Tibial artery (tissue), 4 donors: Measurements from ENCODE around the gene PRRT4.

Source experiments
- DNase-seq, 2 donors: peaks; one replicate each; pipeline ENCODE4 v3.0.0-alpha.2; 2019
- H3K27ac ChIP-seq, 2 donors: fragments of 200-600 bp; sonication (generic) in 1 of 2; 1 replicate in 1 of 2; 2 replicates in 1 of 2; pipeline ENCODE4 v1.5.1; 2018 to 2019; ENCODE audit warnings: mild to moderate bottlenecking in 1 of 2
- H3K27me3 ChIP-seq, 2 donors: fragments of 200-600 bp; sonication (generic) in 1 of 2; one replicate each; pipeline versions ENCODE4 v1.5.1 to v1.6.0; 2016 to 2019
- H3K36me3 ChIP-seq, 3 donors: fragments of 200-600 bp; sonication (generic) in 2 of 3; one replicate each; pipeline ENCODE4 v1.5.1; 2016 to 2019; ENCODE audit warnings: mild to moderate bottlenecking in 2 of 3
- H3K4me1 ChIP-seq, 4 donors: fragments of 200-600 bp; sonication (generic) in 2 of 4; 1 replicate in 3 of 4; 2 replicates in 1 of 4; pipeline ENCODE4 v1.5.1; 2016 to 2019
- H3K4me3 ChIP-seq, 2 donors: fragments of 200-600 bp; sonication (generic) in 1 of 2; 1 replicate in 1 of 2; 2 replicates in 1 of 2; pipeline ENCODE4 v1.5.1; 2018 to 2019; ENCODE audit warnings: mild to moderate bottlenecking in 2 of 2
- H3K9me3 ChIP-seq, 3 donors: fragments of 200-600 bp; sonication (generic) in 1 of 3; one replicate each; pipeline ENCODE4 v1.5.1; 2016 to 2019
- intact Hi-C: fragments of 100-400 bp; cut with DNase I; formaldehyde crosslinking; loops from one replicate; pipeline ENCODE4 v1.15.0; 2023; ENCODE audit warnings: low total_unique reads
- TF ChIP-seq, protein P1 (sequence below), 2 experiments: fragments of 200-600 bp in 1 of 2; fragments of 450-650 bp in 1 of 2; IDR thresholded peaks; one replicate each; pipeline ENCODE4 v1.5.1; 2017 to 2019; ENCODE audit warnings: antibody characterized with exemption in 2 of 2, mild to moderate bottlenecking in 1 of 2, moderate library complexity in 1 of 2

PRRT4 gene

DNA sequence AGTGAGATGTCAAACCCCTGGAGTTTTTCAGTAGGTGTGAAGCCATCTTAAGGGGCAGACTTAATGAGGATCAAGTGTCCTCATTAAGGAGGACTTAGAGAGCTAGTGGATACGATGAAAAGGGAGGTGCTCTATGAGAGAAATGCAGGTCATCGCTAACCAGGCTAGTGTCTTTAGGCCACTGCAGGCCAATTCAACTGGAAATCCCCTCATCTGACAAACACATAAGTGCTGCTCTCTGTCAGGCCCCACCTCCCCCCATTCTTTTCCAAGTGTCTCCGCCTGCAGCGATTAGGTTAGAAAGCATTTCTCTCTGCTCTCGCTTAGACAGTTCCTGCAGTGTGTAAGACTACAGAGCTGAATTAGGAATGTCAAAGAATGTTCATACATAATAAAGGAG lies 51.5 kb downstream of the PRRT4 start:
- intact Hi-C loops, result no loop called here
- TF ChIP-seq, protein P1, sequence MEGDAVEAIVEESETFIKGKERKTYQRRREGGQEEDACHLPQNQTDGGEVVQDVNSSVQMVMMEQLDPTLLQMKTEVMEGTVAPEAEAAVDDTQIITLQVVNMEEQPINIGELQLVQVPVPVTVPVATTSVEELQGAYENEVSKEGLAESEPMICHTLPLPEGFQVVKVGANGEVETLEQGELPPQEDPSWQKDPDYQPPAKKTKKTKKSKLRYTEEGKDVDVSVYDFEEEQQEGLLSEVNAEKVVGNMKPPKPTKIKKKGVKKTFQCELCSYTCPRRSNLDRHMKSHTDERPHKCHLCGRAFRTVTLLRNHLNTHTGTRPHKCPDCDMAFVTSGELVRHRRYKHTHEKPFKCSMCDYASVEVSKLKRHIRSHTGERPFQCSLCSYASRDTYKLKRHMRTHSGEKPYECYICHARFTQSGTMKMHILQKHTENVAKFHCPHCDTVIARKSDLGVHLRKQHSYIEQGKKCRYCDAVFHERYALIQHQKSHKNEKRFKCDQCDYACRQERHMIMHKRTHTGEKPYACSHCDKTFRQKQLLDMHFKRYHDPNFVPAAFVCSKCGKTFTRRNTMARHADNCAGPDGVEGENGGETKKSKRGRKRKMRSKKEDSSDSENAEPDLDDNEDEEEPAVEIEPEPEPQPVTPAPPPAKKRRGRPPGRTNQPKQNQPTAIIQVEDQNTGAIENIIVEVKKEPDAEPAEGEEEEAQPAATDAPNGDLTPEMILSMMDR (IDR thresholded peaks at IDR 0.05), result no peak
- Histone ChIP-seq H3K4me3 (no peak overlapping the region), H3K36me3 (peaks cover 72 to 100% (median 96%) of the 10 kb centered on the region in 3 donors), H3K27ac (no peak overlapping the region), H3K9me3 (no peaks in the 10 kb centered on the region), H3K4me1 (no peaks in the 10 kb centered on the region), H3K27me3 (no peaks in the 10 kb centered on the region)
- DNase-seq, result no peak

DNA sequence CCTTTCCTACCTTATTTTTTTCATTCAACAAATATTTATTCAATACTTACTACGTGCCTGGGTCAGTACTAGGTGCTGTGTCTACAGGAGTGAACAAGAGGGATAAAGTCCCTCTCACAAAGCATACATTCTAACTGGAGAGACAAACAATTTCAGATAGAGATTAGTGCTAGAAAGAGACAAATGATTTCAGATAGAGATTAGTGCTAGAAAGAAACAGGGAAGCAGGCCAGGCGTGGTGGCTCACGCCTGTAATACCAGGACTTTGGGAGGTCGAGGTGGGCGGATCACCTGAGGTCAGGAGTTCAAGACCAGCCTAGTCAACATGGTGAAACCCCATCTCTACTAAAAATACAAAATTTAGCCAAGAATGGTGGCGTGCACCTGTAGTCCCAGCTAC lies 52.4 kb downstream of the PRRT4 start:
- peaks cover 64 to 100% (median 91%) of the 10 kb centered on the region in 3 donors for H3K36me3 ChIP-seq
- no peaks in the 10 kb centered on the region for H3K27me3 ChIP-seq
- TF ChIP-seq, protein P1 (IDR thresholded peaks at IDR 0.05), result no peak
- intact Hi-C loops, result no loop called here
- no peaks in the 10 kb centered on the region for H3K4me1 ChIP-seq
- DNase-seq, result no peak
- no peak overlapping the region for H3K27ac ChIP-seq
- no peak overlapping the region for H3K4me3 ChIP-seq
- no peaks in the 10 kb centered on the region for H3K9me3 ChIP-seq

DNA sequence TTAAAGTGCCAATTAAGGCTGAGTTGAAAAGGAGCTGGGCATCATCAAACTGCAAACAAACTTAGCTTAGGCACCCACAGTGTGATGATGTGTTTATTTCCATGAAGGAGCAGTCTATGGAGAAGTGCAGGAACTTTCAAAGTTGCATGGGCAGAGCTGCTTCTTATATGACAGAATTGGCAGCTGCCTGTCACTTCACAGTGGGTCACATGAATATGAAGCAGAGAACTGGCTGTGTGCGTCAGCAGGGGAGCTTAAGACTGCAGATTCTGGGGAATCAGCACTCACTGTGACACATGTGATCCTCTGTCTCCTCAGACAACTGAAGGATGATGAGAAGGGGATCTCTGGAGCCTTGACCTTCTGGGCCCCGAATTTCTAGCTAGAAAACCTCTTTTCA lies 54.4 kb downstream of the PRRT4 start:
- no peaks in the 10 kb centered on the region for H3K9me3 ChIP-seq
- no peaks in the 10 kb centered on the region for H3K4me1 ChIP-seq
- no peak overlapping the region for H3K4me3 ChIP-seq
- TF ChIP-seq, protein P1 (IDR thresholded peaks at IDR 0.05), result no peak
- no peak for DNase-seq
- intact Hi-C loops, result no loop called here
- H3K36me3 ChIP-seq, result peaks cover 44 to 93% (median 75%) of the 10 kb centered on the region in 3 donors
- no peaks in the 10 kb centered on the region for H3K27me3 ChIP-seq
- no peak overlapping the region for H3K27ac ChIP-seq

DNA sequence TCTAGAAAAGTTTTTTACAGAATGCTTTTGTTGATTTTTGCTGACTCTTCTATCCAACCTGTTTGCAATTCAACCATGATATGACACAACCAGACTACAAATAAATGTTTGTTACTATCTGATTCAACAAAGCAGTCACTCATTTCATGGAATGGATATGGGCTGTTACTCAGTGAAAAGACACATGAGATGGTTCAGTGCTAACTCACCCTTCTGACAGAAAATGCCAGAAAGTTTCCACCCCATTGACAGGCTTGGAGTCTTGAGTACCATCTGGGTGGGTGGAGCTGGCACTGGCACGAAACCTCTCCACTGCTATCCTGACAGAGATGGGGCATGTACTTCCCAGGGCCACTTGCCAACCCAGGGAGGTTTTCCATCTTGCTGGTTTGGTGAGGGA lies 57.3 kb downstream of the PRRT4 start:
- intact Hi-C loops, result no loop called here
- TF ChIP-seq, protein P1 (IDR thresholded peaks at IDR 0.05), result no peak
- H3K27me3 ChIP-seq, result no peaks in the 10 kb centered on the region
- H3K36me3 ChIP-seq, result peaks cover 15 to 72% (median 46%) of the 10 kb centered on the region in 3 donors
- H3K4me1 ChIP-seq, result no peaks in the 10 kb centered on the region
- H3K4me3 ChIP-seq, result no peak overlapping the region
- no peak overlapping the region for H3K27ac ChIP-seq
- no peaks in the 10 kb centered on the region for H3K9me3 ChIP-seq
- no peak for DNase-seq

DNA sequence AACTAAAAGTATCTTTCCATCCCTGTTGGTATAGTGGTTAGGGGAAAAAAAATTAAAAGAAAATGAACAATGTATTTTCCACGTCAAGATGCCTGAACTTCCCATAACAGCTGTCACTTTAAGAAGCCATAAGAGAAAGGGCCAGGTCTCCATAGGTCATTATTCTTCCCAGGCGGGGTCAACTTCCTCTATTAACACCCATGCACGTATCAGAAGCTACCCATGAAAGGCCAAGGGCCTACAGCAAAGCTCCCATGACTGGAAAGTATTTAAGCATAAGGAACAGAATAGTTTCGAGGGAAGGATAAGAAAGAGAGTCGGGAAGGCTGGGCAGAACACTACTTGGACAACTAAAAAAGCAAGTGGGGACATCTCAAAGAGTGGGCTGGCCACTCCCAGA lies 57.8 kb downstream of the PRRT4 start:
- H3K36me3 ChIP-seq, result peaks cover 13 to 66% (median 41%) of the 10 kb centered on the region in 3 donors

More for the DNA sequence above, 57.8 kb downstream of the PRRT4 start:
- TF ChIP-seq, protein P1 (IDR thresholded peaks at IDR 0.05), result no peak
- intact Hi-C loops, result no loop called here
- no peak for DNase-seq
- H3K27ac ChIP-seq, result no peak overlapping the region
- no peaks in the 10 kb centered on the region for H3K27me3 ChIP-seq
- H3K4me3 ChIP-seq, result no peak overlapping the region
- H3K4me1 ChIP-seq, result no peaks in the 10 kb centered on the region
- H3K9me3 ChIP-seq, result no peaks in the 10 kb centered on the region
